ENCODE measurements around the gene MORN1.

Gene MORN1

DNA sequence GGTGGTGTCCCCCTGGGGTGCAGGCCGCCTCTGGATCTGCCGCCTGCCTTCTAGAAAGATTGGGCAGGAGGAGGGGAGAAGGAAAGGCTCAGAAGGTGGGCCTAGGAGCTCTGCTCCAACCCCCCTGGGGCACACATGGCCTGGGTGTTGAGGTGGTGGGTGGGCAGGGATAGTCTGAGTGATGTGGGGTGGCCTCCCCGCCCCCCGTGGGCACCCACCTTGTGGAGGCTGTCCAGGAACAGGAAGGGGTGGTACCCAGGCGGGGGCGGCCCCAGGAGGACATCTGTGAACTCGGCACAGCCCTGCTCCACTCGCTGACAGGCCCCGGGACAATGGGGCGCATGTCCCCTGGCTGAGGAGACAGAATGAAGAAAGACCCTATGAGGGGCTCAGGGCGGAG, 54.9 kb downstream of the MORN1 start:
- TF ChIP-seq RARB (CRISPR knock-in tag; IDR thresholded peaks at IDR 0.05) (no peak), CSDC2 (CRISPR knock-in tag; IDR thresholded peaks at IDR 0.05) (no peak), POU6F1 (CRISPR knock-in tag; IDR thresholded peaks at IDR 0.05; ENCODE audit: borderline replicate concordance, low read depth) (no peak), ESRRG (CRISPR knock-in tag; IDR thresholded peaks at IDR 0.05) (no peak), ZNF565 (CRISPR knock-in tag; conservative IDR thresholded peaks at IDR 0.05; ENCODE audit: low read depth) (no peak), PPARA (CRISPR knock-in tag; IDR thresholded peaks at IDR 0.05; ENCODE audit: borderline replicate concordance) (no peak), ZNF8 (CRISPR knock-in tag; IDR thresholded peaks at IDR 0.05) (no peak), TOX (CRISPR knock-in tag; IDR thresholded peaks at IDR 0.05; ENCODE audit: borderline replicate concordance) (no peak), TSHZ2 (CRISPR knock-in tag; IDR thresholded peaks at IDR 0.05) (no peak)

GRCh38 chr1:2335721-2336455, 55.5 kb downstream of the MORN1 start:
- TF ChIP-seq, protein P1, sequence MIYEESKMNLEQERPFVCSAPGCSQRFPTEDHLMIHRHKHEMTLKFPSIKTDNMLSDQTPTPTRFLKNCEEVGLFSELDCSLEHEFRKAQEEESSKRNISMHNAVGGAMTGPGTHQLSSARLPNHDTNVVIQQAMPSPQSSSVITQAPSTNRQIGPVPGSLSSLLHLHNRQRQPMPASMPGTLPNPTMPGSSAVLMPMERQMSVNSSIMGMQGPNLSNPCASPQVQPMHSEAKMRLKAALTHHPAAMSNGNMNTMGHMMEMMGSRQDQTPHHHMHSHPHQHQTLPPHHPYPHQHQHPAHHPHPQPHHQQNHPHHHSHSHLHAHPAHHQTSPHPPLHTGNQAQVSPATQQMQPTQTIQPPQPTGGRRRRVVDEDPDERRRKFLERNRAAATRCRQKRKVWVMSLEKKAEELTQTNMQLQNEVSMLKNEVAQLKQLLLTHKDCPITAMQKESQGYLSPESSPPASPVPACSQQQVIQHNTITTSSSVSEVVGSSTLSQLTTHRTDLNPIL (CRISPR knock-in tag; IDR thresholded peaks at IDR 0.05; ENCODE audit: low read depth): no peak
- TF ChIP-seq BACH2 (CRISPR knock-in tag; IDR thresholded peaks at IDR 0.05; ENCODE audit: borderline replicate concordance) (no peak), PPARA (CRISPR knock-in tag; IDR thresholded peaks at IDR 0.05; ENCODE audit: borderline replicate concordance) (no peak), OSR1 (CRISPR knock-in tag; IDR thresholded peaks at IDR 0.05) (no peak), PATZ1 (CRISPR knock-in tag; IDR thresholded peaks at IDR 0.05; ENCODE audit: borderline replicate concordance) (no peak)
- no peak for ATAC-seq

More for the DNA sequence above, 54.9 kb downstream of the MORN1 start:
- no peak for ATAC-seq

DNA sequence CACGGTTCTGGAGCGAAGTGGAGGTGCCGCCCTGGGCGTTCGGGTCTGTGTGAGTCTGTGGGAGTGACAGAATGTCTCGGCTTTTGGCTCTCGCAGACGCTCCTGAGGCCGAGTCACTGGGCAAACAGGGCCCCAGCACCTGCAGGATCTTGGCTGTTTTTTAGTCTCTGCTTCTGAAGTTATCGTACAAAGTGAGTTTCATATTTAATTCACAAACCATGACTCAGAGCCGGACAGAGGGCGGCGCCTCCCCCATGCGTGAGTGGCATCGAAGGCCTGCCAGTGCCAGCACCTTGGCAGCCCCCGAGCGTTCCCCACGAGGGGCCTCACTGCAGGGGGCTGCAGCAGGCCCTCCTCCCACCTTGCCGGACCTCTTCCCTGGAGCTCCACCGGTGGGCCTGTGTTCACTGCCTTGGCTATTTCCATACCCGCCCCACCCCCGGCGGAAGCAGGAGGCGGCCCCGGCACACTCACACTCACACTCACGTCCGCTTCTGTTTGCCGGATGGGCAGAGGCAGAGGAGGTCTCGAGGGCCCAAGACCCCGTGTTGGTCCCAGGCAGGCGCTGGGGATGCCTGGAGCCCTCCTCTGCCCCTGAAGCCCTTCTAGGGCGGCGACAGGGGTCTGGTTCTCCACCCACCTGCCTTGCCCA, 56.3 kb downstream of the MORN1 start:
- ATAC-seq: no peak
- TF ChIP-seq RARB (CRISPR knock-in tag; IDR thresholded peaks at IDR 0.05) (no peak), ZNF8 (CRISPR knock-in tag; IDR thresholded peaks at IDR 0.05) (no peak), ISL1 (CRISPR knock-in tag; IDR thresholded peaks at IDR 0.05) (no peak), GLIS3 (CRISPR knock-in tag; IDR thresholded peaks at IDR 0.05) (no peak), TSHZ2 (CRISPR knock-in tag; IDR thresholded peaks at IDR 0.05) (no peak), POU6F1 (CRISPR knock-in tag; IDR thresholded peaks at IDR 0.05; ENCODE audit: borderline replicate concordance, low read depth) (no peak), CSDC2 (CRISPR knock-in tag; IDR thresholded peaks at IDR 0.05) (no peak)
- TF ChIP-seq, protein P2, sequence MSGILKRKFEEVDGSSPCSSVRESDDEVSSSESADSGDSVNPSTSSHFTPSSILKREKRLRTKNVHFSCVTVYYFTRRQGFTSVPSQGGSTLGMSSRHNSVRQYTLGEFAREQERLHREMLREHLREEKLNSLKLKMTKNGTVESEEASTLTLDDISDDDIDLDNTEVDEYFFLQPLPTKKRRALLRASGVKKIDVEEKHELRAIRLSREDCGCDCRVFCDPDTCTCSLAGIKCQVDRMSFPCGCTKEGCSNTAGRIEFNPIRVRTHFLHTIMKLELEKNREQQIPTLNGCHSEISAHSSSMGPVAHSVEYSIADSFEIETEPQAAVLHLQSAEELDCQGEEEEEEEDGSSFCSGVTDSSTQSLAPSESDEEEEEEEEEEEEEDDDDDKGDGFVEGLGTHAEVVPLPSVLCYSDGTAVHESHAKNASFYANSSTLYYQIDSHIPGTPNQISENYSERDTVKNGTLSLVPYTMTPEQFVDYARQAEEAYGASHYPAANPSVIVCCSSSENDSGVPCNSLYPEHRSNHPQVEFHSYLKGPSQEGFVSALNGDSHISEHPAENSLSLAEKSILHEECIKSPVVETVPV (CRISPR knock-in tag; IDR thresholded peaks at IDR 0.05): no peak
